HEK293 (cell line): ENCODE measurements around the gene FOXP1.

Source experiments
- CTCF ChIA-PET: fragments of 350-600 bp; formaldehyde crosslinking; extraction: SDS; loops from one replicate; lab custom pipeline; 2021; ENCODE audit warnings: antibody characterized with exemption; lab: Yijun Ruan, JAX
- POLR2A ChIA-PET: fragments of 300-600 bp; formaldehyde crosslinking; extraction: SDS; loops from one replicate; lab custom pipeline; 2020; ENCODE audit warnings: antibody characterized with exemption, inconsistent platforms; lab: Yijun Ruan, JAX
- H3K27ac ChIP-seq: fragments of 200-500 bp; sonication (Bioruptor generic); 2 replicates; pipeline ENCODE4 v1.5.1; 2014; ENCODE audit warnings: low read depth, low read length, control low read depth, inconsistent platforms; ENCODE audit errors: extremely low read depth
- H3K36me3 ChIP-seq, 2 experiments: fragments of 200-500 bp in 1 of 2; sonication (Bioruptor generic) in 1 of 2; 1 replicate in 1 of 2; 2 replicates in 1 of 2; pipeline ENCODE4 v1.5.1; 2014 to 2017; ENCODE audit warnings: inconsistent platforms in 2 of 2, low read length in 2 of 2; ENCODE audit not compliant: control insufficient read depth in 2 of 2, insufficient read depth in 1 of 2
- H3K4me1 ChIP-seq: fragments of 200-500 bp; sonication (Bioruptor generic); 2 replicates; pipeline ENCODE4 v1.5.1; 2014; ENCODE audit warnings: mild to moderate bottlenecking, low read length, inconsistent platforms; ENCODE audit not compliant: control insufficient read depth, insufficient read depth
- H3K4me3 ChIP-seq: 2 replicates; pipeline ENCODE4 v1.5.1; 2011; ENCODE audit warnings: low read depth, mild to moderate bottlenecking, control low read depth, low read length, moderate library complexity
- H3K9me3 ChIP-seq: fragments of 200-500 bp; sonication (Bioruptor generic); 2 replicates; pipeline ENCODE4 v1.5.1; 2014; ENCODE audit warnings: low read depth, low read length, inconsistent platforms; ENCODE audit not compliant: control insufficient read depth, insufficient read depth
- GLIS2 ChIP-seq: fragments of 450-650 bp; formaldehyde crosslinking; IDR thresholded peaks from 2 replicates; pipeline ENCODE4 v1.5.1; 2016; ENCODE audit warnings: missing biosample characterization, missing genetic modification characterization
- KLF1 ChIP-seq: fragments of 450-650 bp; formaldehyde crosslinking; IDR thresholded peaks from 2 replicates; pipeline ENCODE4 v1.5.1; 2016; ENCODE audit warnings: missing biosample characterization, missing genetic modification characterization
- PBX3 ChIP-seq: sonication (generic); formaldehyde crosslinking; IDR thresholded peaks from 2 replicates; pipeline ENCODE4 v1.8.1; 2022; ENCODE audit warnings: mild to moderate bottlenecking, moderate library complexity, missing genetic modification reagents
- PRDM10 ChIP-seq: fragments of 450-650 bp; formaldehyde crosslinking; IDR thresholded peaks from 2 replicates; pipeline ENCODE4 v1.5.1; 2016; ENCODE audit warnings: missing biosample characterization, missing genetic modification characterization
- SALL2 ChIP-seq: fragments of 450-650 bp; formaldehyde crosslinking; IDR thresholded peaks from 2 replicates; pipeline ENCODE4 v1.5.0; 2017; ENCODE audit warnings: missing biosample characterization, mild to moderate bottlenecking, missing genetic modification characterization, borderline replicate concordance
- SP3 ChIP-seq: fragments of 450-650 bp; formaldehyde crosslinking; IDR thresholded peaks from 2 replicates; pipeline ENCODE4 v1.5.1; 2016; ENCODE audit warnings: missing biosample characterization, missing genetic modification characterization
- YY1 ChIP-seq: fragments of 450-650 bp; formaldehyde crosslinking; IDR thresholded peaks from 2 replicates; pipeline ENCODE4 v1.5.1; 2018; ENCODE audit warnings: missing biosample characterization, missing genetic modification characterization
- ZBTB21 ChIP-seq: fragments of 450-650 bp; formaldehyde crosslinking; IDR thresholded peaks from 2 replicates; pipeline ENCODE4 v1.5.1; 2017; ENCODE audit warnings: missing biosample characterization, missing genetic modification characterization
- ZBTB6 ChIP-seq: fragments of 450-650 bp; formaldehyde crosslinking; IDR thresholded peaks from 2 replicates; pipeline ENCODE4 v1.5.1; 2017; ENCODE audit warnings: missing biosample characterization, missing genetic modification characterization
- ZNF121 ChIP-seq: fragments of 450-650 bp; formaldehyde crosslinking; IDR thresholded peaks from 2 replicates; pipeline ENCODE4 v1.5.1; 2016; ENCODE audit warnings: missing biosample characterization, missing genetic modification characterization
- ZNF148 ChIP-seq: fragments of 450-650 bp; formaldehyde crosslinking; IDR thresholded peaks from 2 replicates; pipeline ENCODE4 v1.5.0; 2017; ENCODE audit warnings: missing biosample characterization, missing genetic modification characterization, borderline replicate concordance
- ZNF274 ChIP-seq, 2 experiments: fragments of 200-500 bp in 1 of 2; fragments of 450-650 bp in 1 of 2; sonication (Bioruptor generic) in 1 of 2; formaldehyde crosslinking in 1 of 2; IDR thresholded peaks; 2 replicates each; pipeline versions ENCODE4 v1.5.1 to v1.6.1; 2014 to 2016; ENCODE audit warnings: borderline replicate concordance in 1 of 2, inconsistent platforms in 1 of 2, low read length in 1 of 2, missing biosample characterization in 1 of 2, missing genetic modification characterization in 1 of 2
- ZNF292 ChIP-seq: fragments of 450-650 bp; formaldehyde crosslinking; IDR thresholded peaks from 2 replicates; pipeline ENCODE4 v1.5.1; 2016; ENCODE audit warnings: low read depth, missing biosample characterization, missing genetic modification characterization, borderline replicate concordance
- ZNF350 ChIP-seq: fragments of 450-650 bp; formaldehyde crosslinking; IDR thresholded peaks from 2 replicates; pipeline ENCODE4 v1.5.0; 2017; ENCODE audit warnings: missing biosample characterization, mild to moderate bottlenecking, missing genetic modification characterization
- ZNF354C ChIP-seq: fragments of 450-650 bp; formaldehyde crosslinking; IDR thresholded peaks from 2 replicates; pipeline ENCODE4 v1.5.1; 2016; ENCODE audit warnings: missing biosample characterization, missing genetic modification characterization, low read depth, borderline replicate concordance
- ZNF37A ChIP-seq: fragments of 450-650 bp; IDR thresholded peaks from 2 replicates; pipeline ENCODE4 v1.5.1; 2018; ENCODE audit warnings: missing biosample characterization, missing genetic modification characterization
- ZNF391 ChIP-seq: fragments of 450-650 bp; formaldehyde crosslinking; IDR thresholded peaks from 2 replicates; pipeline ENCODE4 v1.5.1; 2016; ENCODE audit warnings: low read depth, missing biosample characterization, missing genetic modification characterization, borderline replicate concordance
- ZNF449 ChIP-seq: fragments of 450-650 bp; formaldehyde crosslinking; IDR thresholded peaks from 2 replicates; pipeline ENCODE4 v1.5.1; 2017; ENCODE audit warnings: missing biosample characterization, mild to moderate bottlenecking, missing genetic modification characterization, moderate library complexity
- ZNF514 ChIP-seq: fragments of 450-650 bp; formaldehyde crosslinking; IDR thresholded peaks from 2 replicates; pipeline ENCODE4 v1.5.1; 2016; ENCODE audit warnings: missing biosample characterization, missing genetic modification characterization
- ZNF549 ChIP-seq: fragments of 450-650 bp; IDR thresholded peaks from 2 replicates; pipeline ENCODE4 v1.5.1; 2018; ENCODE audit warnings: missing biosample characterization, missing genetic modification characterization, mild to moderate bottlenecking, inconsistent platforms, moderate library complexity
- ZNF561 ChIP-seq: fragments of 450-650 bp; IDR thresholded peaks from 2 replicates; pipeline ENCODE4 v1.5.1; 2018; ENCODE audit warnings: missing biosample characterization, missing genetic modification characterization, borderline replicate concordance
- ZNF585B ChIP-seq: fragments of 450-650 bp; formaldehyde crosslinking; IDR thresholded peaks from 2 replicates; pipeline ENCODE4 v1.5.1; 2016; ENCODE audit warnings: missing biosample characterization, missing genetic modification characterization
- ZNF610 ChIP-seq: fragments of 450-650 bp; formaldehyde crosslinking; IDR thresholded peaks from 2 replicates; pipeline ENCODE4 v1.5.1; 2016; ENCODE audit warnings: missing biosample characterization, missing genetic modification characterization, borderline replicate concordance
- ZNF658 ChIP-seq: fragments of 450-650 bp; formaldehyde crosslinking; IDR thresholded peaks from 2 replicates; pipeline ENCODE4; 2016; ENCODE audit warnings: missing biosample characterization, missing genetic modification characterization
- ZNF707 ChIP-seq: fragments of 450-650 bp; formaldehyde crosslinking; IDR thresholded peaks from 2 replicates; pipeline ENCODE4 v1.5.1; 2016; ENCODE audit warnings: missing biosample characterization, missing genetic modification characterization
- ZNF777 ChIP-seq: fragments of 450-650 bp; formaldehyde crosslinking; IDR thresholded peaks from 2 replicates; pipeline ENCODE4 v1.5.1; 2017; ENCODE audit warnings: missing biosample characterization, missing genetic modification characterization, borderline replicate concordance

FOXP1 gene

GRCh38 chr3:71247221-71247957, 336.1 kb downstream of the FOXP1 start:
- POLR2A ChIA-PET, result interaction anchor here (0.6 kb wide), 1 partner anchor 11 kb away, joined by 3 read pairs; no protein-coding TSS in a partner anchor
- Histone ChIP-seq H3K4me3 (no peak overlapping the region), H3K4me1 (peaks cover 25% of the 10 kb centered on the region), H3K36me3 (no peaks in the 10 kb centered on the region), H3K9me3 (no peaks in the 10 kb centered on the region), H3K27ac (no peak overlapping the region)
- CTCF ChIA-PET, result interaction anchor here (0.5 to 0.8 kb wide), 4 partner anchors 20 to 533 kb away, joined by 3 to 4 read pairs (median 3); no protein-coding TSS in a partner anchor
- TF ChIP-seq ZNF37A (tag by site-specific recombination) (no peak), ZNF292 (tag by site-specific recombination) (no peak), ZNF658 (tag by site-specific recombination) (no peak), ZNF350 (no peak), ZNF585B (tag by site-specific recombination) (no peak), ZNF707 (tag by site-specific recombination) (no peak), KLF1 (tag by site-specific recombination) (peak; percentile 23; the same call in 1 of the 2 replicates), ZBTB21 (no peak), ZNF561 (no peak), ZNF274 (IDR thresholded peaks at IDR 0.05; ENCODE audit: low read length) (no peak), ZNF274 (tag by site-specific recombination; IDR thresholded peaks at IDR 0.05; ENCODE audit: borderline replicate concordance) (no peak), PBX3 (no peak), ZBTB6 (tag by site-specific recombination) (no peak), ZNF391 (tag by site-specific recombination) (no peak), ZNF148 (tag by site-specific recombination) (no peak), ZNF610 (tag by site-specific recombination) (no peak), ZNF777 (tag by site-specific recombination) (no peak), ZNF121 (tag by site-specific recombination) (no peak), GLIS2 (no peak), SP3 (tag by site-specific recombination) (no peak; the same call in 1 of the 2 replicates), ZNF354C (tag by site-specific recombination) (no peak), ZNF549 (tag by site-specific recombination) (no peak), SALL2 (tag by site-specific recombination) (no peak), PRDM10 (tag by site-specific recombination) (peak; percentile 98), ZNF514 (tag by site-specific recombination) (no peak), YY1 (tag by site-specific recombination) (no peak), ZNF449 (tag by site-specific recombination) (no peak)
